GM21786 (cell line): ENCODE measurements around the gene LRP5.
"Not testable (repeated sequence)": the region's sequence is repeated elsewhere in the genome, so short reads cannot be mapped to it uniquely, and the experiment has no call there.

Experiments used
- ATAC-seq: cut with Tn5 transposase; IDR thresholded peaks from one replicate; pipeline ENCODE4 v1.9.1; 2021; ENCODE audit not compliant: unreplicated experiment

The LRP5 gene

DNA sequence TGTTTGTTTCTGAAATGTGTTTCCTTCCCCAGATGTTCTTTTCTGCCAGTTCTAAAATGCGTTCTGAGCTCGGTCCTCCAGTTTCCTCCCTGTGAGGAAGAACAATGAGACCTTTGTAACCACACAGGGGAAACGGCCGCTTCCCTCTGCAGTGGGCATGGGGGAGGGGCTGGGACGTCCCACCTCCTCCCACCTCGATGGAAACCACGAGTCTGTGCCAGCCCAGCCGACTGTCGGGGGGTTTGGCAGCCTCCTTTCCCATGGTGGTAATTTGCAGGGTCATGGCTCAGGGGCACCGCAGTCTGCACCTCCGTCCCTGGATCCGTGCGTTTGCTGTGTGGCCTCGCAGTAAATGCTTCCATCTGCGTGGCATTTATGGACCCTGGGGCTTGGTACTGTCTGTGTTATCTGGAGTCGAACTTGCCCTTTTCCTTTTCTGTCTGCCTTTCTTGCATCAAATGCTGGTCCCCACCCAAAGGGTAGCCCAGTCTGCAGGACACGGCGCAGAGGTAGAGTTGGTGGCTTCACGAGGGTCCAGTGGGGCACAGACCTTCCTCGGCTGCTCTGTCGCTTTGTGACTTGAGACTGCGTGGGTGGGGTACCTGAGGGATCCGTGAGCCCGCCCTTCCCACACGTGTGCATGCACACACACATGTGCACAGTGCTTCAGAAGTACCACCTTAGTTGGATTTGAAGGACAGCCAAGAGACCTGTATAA, 16.1 kb downstream of the LRP5 start:
- no peak for ATAC-seq

DNA sequence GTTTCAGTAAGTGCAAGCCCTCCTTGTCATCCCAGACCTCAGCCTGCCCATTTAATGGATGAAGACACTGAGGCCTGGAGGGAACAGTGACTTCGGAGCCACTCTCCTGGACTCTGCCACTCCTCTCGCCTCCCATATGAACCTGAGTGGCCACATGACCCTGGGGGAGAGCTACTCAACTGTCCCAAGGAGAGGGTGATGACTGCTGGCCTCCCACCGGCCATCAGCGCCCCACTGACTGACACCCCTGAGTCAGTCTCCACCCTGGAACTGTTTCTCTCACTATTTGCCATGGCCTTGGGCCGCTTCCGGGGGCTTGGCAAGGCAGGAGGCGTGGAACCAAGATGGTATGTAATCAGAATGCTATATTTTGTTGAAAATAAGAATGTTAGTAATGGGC, 17.1 kb downstream of the LRP5 start:
- ATAC-seq = no peak

DNA sequence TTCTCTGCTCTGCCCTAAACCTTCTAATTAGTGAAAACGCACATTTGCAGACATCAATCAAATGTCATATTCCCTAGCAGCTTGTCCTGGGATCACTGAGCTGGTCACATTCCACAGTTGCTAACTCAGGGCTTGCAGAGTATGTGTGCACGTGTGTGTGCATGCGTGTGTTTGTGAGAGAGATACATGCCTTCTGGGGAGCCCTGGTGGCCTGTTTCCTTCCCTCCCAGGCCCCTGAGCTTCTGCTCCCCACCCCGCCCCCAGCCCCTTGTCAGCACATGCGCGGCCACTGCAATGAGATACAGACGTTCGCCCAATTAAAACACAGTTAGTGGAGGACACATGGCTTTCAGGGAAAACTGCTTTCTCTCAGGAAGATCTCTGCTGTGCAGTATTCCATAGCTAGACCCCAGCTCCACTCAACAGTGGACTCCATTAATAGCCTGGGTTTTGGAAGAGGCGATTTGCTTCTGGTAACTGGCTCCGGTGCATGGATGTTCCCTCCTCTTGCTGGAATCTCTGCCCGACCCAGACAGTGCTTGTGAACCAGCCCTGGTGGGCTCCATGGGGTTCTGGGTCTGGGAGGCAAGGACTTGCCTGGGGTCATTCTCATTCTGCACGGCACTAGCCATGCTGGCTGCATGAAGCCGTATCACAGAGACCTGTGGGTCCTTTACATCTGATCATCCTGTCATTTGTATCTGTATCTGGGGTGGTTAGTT, 17.7 kb downstream of the LRP5 start:
- ATAC-seq = no peak

DNA sequence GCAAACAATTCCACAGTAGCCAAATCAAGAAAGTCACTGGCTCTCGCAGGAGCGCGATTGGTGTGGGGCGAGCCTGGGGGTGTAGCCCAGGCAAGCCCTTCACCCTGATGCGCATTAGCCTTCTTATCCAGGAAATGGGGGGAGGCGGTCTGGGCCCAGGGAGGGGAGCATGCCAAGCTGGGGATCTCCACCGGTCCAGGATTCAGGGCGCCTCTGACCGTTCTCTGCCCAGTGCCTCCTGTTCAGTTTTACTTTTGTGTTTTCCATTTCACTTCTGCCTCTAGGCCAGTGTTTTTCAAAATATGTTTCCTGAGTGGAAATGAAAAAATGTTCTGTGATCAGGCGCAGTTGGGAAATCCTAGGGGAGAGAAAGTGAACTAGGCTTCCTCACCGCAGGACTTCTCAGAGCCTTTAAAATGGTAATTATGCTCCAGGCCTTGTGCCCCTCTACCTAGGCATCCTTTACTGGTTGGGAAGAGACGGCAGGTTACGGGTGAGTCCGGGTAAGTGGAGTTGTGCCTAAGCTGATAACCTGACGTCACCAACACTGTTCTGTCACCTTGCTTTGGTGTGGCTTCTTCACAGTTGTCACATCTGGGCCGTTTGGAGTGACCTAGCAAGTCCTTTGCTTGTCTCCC, 18.4 kb downstream of the LRP5 start:
- ATAC-seq = no peak

DNA sequence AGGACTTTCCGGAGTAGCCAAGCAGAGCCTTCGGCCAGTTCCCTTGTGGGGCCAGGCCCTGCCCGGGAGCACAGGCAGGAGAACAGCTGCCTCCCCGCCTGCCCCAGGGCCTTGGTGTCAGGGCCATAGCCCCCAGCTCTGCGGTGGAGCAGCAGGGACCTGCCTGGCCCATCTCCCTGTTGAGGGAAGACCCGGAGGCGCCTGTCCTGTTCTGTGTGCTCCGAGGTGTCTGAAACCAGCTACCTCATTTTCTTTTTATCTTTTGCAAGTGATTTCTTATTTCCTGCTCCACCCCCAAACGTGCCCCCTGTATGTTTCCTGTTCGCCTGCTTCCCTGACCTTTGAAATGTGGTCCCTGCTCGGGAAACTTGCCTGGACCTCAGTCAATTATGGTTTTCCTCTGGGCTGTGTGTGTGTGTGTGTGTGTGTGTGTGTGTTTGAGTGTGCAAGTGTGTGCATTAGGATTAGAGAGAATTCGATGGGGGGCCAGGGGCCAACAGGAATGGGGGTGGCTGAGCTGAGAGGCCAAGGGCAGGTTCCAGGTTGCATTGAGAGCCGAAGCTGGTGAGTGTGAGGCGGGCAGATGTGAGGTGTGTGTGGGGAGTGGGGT, 19.1 kb downstream of the LRP5 start:
- no peak for ATAC-seq

DNA sequence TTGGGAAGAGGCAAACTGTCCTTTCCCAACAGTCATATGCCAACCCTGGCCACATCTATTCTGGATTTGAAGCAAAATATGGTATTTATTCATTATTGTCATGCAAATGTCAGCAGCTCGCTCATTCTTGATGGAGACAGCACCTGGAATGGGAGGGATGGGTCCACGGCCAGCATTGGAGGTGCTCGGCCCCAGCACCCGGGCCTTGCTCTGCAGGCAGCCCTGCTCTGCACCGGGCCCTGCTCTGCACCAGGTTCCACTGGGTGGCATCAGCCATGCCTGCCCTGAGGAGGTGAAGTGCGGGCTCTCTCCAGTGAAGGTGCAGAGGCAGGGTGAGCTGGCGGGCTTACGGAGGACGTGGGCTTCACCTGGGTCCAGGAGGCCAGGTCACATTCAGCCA, 19.8 kb downstream of the LRP5 start:
- no peak for ATAC-seq

DNA sequence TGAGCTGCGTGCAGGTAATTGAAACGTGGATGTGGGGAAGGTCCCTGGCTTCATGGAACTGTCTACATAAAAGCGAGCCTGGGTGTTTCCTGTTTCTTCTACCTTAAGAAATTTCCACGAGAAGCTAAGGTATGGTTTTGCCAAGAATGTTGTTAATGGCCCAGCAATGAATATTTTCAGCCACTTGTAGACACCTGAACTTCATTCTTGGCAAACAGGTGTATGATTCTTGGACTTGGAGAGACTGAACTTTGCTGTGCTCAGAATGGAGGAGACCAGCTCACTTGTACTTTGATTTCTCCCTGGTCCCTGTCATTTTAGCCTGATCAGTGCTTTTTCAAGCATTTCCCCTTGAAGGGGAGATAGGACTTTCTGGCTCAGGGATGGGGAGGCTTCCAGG, 20.8 kb downstream of the LRP5 start:
- ATAC-seq = no peak

DNA sequence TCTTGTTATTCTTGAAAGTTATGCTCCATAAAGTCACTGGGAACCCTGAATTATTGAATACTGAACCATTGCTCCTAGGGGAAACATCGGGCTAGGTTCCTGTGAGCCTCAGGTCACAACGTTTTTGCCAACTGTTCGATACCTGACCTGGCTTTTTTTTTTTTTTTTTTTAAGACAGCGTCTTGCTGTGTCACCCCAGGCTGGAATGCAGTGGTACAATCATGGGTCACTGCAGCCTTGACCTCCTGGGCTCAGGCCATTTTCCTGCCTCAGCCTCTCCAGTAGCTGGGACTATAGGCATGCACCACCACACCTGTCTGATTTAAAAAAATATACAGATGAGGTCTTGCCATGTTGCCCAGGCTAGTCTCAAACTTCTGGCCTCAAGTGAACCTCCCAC, 22.5 kb downstream of the LRP5 start:
- ATAC-seq = no peak

DNA sequence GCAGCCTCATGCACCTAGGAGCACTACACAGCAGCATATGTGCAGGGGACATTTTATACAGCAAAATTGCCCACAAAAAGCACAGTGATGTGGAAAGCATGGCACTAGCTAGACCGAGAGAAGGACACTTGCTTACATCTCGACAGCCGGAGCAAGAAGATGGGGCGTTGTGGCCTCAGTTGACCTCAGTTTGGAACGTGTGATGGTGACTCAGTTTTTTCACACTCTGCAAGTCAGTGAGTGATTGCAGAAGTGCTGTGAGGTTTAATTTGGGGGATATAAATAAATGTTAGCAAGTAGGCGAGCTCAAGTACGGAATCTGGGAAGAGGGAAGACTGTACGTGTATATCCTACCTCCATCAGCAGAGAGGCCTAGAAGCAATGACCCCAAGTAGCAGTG, 23.3 kb downstream of the LRP5 start:
- no peak for ATAC-seq

DNA sequence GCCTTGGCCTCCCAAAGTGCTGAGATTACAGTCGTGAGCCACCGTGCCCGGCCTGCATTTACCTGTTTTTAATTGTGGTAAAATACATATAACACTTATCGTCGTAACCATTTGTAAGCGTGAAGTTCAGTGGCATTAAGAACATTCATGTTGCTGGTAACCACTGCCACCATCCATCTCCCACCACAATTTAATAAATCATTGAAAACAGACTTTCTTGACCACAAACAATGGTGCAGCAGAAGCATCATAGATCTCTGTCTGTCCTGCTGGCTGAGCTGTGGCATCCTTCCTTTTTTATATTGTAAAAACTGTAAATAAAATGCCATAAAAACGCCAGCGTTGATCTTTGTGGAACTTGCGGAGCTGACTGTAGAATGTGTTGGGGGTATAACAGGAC, 24.3 kb downstream of the LRP5 start:
- no peak for ATAC-seq

DNA sequence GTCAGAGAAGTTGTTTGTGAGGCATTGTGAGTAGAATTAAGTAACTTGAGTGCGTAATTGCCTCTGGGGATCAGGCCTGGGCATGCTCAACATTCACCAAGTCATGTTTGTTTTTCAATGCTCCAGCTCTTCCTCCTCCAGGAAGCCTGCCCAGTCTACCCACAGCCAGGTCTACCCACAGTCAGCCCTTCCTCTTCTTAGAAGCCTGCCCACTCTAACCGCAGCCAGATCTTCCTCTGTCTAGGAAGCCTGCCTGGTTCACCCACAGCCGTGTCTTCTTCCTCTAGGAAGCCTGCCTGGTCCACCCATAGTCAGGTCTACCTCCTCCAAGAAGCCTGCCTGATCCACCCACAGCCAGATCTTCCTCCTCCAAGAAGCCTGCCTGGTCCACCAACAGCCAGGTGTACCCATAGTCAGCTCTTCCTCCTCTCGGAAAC, 25.0 kb downstream of the LRP5 start:
- ATAC-seq = no peak

DNA sequence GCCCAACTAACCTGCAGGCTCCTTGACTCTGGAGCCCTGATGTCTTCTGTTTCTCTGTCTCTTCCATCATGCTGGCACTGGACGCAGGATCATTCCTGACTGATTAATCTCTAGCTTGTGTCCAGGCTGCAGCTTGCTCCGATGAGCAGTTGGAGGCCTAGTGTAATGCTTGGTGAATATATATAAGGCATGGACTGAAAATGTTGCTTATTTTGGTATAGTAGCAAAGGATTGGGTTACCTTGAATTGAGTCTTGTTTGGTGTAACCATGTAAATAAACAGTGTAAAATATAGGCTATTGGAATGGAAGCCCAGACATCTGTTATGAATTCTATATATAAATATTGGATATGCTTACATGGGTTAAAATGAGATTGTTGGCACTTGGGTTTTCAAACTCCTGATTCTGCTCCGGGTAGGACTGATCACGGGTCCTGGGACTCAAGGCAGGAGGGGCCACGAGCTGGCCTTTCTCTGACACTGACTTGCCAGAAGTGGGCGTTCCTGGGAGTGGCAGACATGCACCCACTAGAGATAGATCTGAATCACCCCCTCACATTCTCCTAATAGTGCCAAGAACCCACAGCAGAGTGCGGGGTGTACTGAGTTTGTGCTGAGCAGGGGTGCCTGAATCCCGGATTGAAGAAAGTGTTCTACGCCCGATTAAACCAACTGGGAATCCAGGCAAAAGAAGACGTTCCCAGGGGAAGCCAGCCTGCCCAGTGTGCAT, 25.8 kb downstream of the LRP5 start:
- no peak for ATAC-seq

DNA sequence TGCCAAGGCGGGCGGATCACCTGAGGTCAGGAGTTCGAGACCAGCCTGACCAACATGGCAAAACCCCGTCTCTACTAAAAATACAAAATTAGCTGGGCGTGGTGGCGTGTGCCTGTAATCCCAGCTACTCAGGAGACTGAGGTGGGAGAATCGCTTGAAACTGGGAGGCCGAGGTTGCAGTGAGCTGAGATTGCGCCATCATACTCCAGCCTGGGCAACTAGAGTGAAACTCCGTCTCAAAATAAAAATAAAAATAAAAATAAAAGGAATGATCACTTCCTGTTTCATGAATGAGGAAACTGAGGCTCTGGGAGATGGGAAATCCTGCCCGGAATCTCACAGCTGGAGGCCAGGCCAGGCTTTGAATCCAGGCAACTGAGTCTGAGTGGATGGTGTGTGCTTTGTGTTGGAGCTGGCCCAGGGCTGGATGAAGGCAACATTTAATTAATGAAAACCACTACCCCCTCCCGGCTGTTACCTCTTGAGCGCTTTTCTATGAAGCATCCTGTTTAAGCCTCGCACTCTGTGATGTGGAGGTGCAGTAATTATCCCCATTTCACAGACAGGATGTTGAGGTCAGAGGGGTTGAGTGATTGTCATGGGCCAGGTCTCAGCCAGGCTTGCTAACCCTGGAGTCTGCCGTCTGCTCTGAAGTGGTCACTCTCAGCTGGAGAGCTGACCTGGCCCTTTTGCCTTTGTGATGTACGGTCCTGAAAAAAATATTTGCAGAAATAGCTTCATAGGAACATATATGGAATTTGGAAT, 27.8 kb downstream of the LRP5 start:
- ATAC-seq = no peak

DNA sequence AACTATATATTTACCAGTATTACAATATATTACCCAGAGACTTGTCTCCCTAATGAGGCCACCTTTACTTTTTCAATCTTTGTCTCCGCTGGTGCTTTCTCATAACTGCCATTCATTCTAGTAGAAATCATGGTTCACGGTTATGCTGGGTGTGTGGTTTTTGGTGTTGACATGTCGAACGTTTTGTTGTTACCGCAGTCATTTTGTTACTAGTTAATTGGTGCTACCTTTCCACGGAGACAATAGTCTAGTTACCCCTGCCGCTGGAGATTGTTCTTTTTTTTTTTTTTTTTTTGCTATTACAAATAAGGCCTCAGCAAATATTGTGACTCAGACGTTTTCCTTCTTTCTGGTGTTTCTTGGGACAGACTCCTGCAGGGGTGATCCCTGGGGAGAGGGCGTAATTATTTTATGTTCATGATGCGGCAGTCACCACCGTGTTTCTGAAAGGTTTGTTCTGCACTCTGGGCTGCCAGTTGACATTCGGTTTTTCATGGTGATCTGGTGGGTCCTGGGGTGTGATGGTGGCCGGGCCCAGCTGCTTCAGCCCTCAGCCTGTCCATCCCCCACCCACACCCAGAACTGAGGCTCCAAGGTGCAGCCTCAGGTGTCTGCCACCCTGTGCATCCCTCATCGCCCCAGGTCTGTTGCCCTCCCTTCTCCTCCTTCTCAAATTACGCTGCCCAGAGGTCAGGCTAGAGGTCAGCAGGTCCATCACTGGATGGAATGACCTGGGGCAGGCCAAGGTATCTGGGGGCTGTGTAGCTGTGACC, 28.6 kb downstream of the LRP5 start:
- ATAC-seq = no peak

DNA sequence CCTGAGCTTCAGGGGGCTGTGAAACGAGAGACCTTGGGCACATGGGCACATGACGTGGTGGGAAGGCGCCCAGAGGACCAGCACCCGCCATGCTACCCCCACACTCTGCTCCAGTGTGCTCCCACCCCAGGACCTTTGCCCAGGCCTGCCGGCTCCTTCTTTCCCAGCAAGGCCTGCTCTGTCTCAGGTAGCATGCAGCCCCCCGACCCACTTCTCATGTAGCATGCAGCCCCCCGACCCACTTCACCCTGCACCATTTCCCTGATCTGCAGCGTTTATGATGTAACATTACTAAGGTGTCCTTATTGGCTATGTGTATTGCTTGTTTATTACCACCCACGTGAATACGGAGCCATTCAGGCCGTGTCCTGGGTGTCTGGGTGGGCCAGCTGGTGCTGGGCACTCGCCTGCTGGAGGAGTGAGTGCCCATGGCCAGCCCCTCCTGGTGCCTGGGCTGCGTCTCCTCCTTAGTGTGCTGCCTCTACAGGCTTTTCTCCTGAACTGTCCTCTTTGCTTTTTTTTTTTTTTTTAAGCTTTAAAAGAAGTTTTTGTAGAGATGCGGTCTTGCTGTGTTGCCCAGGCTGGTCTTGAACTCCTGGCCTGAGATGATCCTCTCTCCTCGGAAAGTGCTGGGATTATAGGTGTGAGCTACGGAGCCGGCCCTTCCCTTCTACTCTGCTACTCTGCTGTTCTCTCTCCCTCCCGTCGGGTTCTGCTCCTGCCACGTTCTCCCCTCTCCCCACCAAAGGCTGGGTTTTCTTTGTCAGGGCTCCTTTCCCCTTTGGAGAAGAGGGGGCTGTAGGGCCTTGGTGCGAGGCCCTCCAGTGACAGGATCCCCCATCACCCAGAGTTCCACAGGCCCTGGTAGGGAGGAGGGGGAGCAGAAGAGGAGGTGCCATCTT, 29.4 kb downstream of the LRP5 start:
- no peak for ATAC-seq

DNA sequence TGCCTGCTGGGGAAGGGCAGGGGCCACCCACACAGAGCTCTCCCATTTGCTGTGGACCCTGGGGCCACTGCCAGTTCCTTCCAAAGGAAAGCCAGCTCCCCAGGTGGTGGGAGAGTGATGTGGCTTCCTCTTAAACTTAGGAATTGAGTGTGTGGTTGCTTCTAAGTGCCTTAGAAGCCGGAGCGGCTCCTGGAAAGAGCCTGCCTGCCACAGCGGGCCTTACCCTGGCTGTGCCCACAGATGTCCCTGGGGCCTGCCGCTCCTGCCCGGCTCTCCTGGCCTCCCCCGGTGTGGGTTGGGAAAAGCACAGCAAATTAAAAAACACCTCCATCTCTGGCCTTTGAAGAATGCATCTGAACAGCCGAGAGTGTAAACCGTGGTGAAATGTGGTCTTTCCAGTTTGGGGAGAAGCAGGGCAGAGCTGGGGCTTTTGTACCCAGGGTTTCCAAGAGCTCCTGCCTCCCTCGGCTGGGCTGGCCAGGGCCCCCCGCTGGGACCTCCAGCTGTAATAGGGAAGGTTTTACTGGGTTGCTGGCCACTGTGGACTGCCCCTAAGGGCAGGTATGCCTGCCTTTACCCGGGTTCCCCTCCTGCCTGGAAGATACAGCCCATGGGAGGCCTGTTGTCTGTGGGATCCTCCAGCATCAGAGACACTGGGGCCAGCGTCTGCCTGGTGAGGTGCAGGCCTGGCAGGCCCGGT, 30.2 kb downstream of the LRP5 start:
- no peak for ATAC-seq

DNA sequence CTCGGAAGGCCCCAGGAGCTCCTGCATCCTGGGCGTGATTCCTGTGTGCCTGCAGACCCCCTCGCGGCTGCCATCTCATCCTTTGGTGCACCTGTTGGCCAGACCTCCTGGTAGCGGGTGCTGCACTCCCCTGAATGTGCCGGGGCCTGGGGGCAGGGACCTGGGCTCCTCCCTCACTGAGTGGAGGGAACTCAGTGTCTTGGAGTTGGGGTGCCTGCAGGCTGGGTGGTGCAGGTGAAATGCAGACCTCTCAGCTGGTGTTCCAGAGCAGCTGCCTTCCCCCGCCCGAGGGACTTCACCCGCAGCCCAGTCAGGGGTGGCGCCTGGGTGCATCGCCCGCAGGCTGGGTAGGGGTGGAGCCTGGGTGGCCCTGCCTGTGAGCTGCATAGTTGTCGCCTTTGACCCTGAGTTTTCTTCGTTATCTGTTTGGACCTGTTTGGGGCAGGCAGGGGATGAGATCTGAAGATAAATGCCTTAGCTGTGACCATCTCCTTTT, 31.4 kb downstream of the LRP5 start:
- no peak for ATAC-seq

DNA sequence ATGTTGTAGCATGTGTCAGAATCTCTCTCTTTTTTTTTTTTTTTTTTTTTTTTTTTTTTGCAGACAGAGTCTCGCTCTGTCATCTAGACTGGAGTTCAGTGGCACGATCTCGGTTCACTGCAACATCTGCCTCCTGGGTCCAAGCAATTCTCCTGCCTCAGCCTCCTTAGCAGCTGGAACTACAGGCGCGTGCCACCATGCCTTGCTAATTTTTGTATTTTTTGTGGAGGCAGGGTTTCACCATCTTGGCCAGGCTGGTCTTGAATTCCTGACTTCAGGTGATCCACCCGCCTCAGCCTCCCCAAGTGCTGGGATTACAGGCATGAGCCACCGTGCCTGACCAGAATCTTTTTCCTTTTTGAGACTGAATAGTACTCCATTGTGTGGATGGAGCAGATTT, 32.4 kb downstream of the LRP5 start:
- ATAC-seq = not testable (repeated sequence)
